PC-9 (cell line): ENCODE results near the gene CDK9. TPM values are rescaled to one million over a fixed set of nuclear protein-coding genes. Genes with fewer than 3 reads are reported as not detected.

Source experiments
- BruUV-seq: library from RNA; stranded (reverse); fragments of 400-500 nt; replicated peaks from 2 replicates; lab custom pipeline; 2021; lab: Mats Ljungman, UMichigan
- CTCF ChIA-PET: fragments of 300-600 bp; sonication (Branson Sonifier 250); formaldehyde crosslinking; loops from one replicate; lab custom pipeline; 2022; ENCODE audit warnings: antibody characterized with exemption; lab: Charles Lee
- POLR2A ChIA-PET: fragments of 300-600 bp; sonication (Branson Sonifier 250); formaldehyde crosslinking; loops from one replicate; lab custom pipeline; 2022; ENCODE audit warnings: antibody characterized with exemption; ENCODE audit not compliant: unreplicated experiment; lab: Charles Lee
- DNase-seq, 2 experiments: peaks; one replicate each; pipeline versions ENCODE4 v3.0.0 to v3.0.0-alpha.2; 2015 to 2022; ENCODE audit warnings: mixed read lengths in 1 of 2
- H2AFZ ChIP-seq: fragments of 200-600 bp; sonication (generic); 2 replicates; pipeline ENCODE4 v1.8.1; 2017; ENCODE audit warnings: antibody characterized with exemption
- H3F3A ChIP-seq: fragments of 200-600 bp; sonication (generic); 2 replicates; pipeline ENCODE4 v1.8.1; 2017; ENCODE audit warnings: antibody characterized with exemption, mild to moderate bottlenecking, low read depth; ENCODE audit not compliant: insufficient read depth
- H3K27ac ChIP-seq: fragments of 200-600 bp; sonication (generic); 2 replicates; pipeline ENCODE4 v1.6.1; 2016; ENCODE audit warnings: mixed run types
- H3K27me3 ChIP-seq: fragments of 200-600 bp; sonication (generic); 2 replicates; pipeline ENCODE4 v1.6.1; 2016; ENCODE audit warnings: low read depth, mixed run types; ENCODE audit not compliant: insufficient read depth
- H3K36me3 ChIP-seq: fragments of 200-600 bp; sonication (generic); 2 replicates; pipeline ENCODE4 v1.6.1; 2016; ENCODE audit warnings: low read depth, mixed run types
- H3K4me1 ChIP-seq: fragments of 200-600 bp; sonication (generic); replicated peaks from 2 replicates; pipeline ENCODE4 v1.6.1; 2016; ENCODE audit warnings: mixed run types; ENCODE audit not compliant: insufficient read depth
- H3K4me2 ChIP-seq: fragments of 200-600 bp; sonication (generic); 2 replicates; pipeline ENCODE4 v1.6.1; 2017; ENCODE audit warnings: mixed run types
- H3K4me3 ChIP-seq: fragments of 200-600 bp; sonication (generic); 2 replicates; pipeline ENCODE4 v1.6.1; 2016; ENCODE audit warnings: mixed run types
- H3K79me2 ChIP-seq: fragments of 200-600 bp; sonication (generic); 2 replicates; pipeline ENCODE4 v1.6.1; 2017; ENCODE audit warnings: low read depth, mixed run types
- H3K9me2 ChIP-seq: fragments of 200-600 bp; sonication (generic); 2 replicates; pipeline ENCODE4 v1.8.1; 2017; ENCODE audit warnings: mild to moderate bottlenecking; ENCODE audit not compliant: insufficient read depth
- H3K9me3 ChIP-seq: fragments of 200-600 bp; sonication (generic); 2 replicates; pipeline ENCODE4 v1.8.1; 2016; ENCODE audit warnings: low read depth; ENCODE audit not compliant: insufficient read depth
- H4K20me1 ChIP-seq: fragments of 200-600 bp; sonication (generic); 2 replicates; pipeline ENCODE4 v1.8.1; 2017; ENCODE audit not compliant: insufficient read depth
- EZH2 ChIP-seq: fragments of 200-600 bp; sonication (generic); IDR thresholded peaks from 2 replicates; pipeline ENCODE4 v1.8.0; 2017; ENCODE audit warnings: antibody characterized with exemption, low read depth
- intact Hi-C: fragments of 100-400 bp; cut with micrococcal nuclease; formaldehyde crosslinking; loops from one replicate; pipeline ENCODE4 v1.10.0; 2022; ENCODE audit not compliant: unreplicated experiment
- total RNA-seq: library from RNA; stranded (reverse); gene quantifications from 2 replicates; pipeline ENCODE4 v1.2.3, GENCODE V29; 2021
- TF ChIP-seq, protein P1 (sequence below): fragments of 200-600 bp; sonication (generic); conservative IDR thresholded peaks from 2 replicates; pipeline ENCODE4 v1.6.1; 2017; ENCODE audit warnings: mixed run types, antibody characterized with exemption, mild to moderate bottlenecking, moderate library complexity

Gene CDK9
- total RNA-seq, 1 experiment from 2014 or later, result 93.8 TPM

DNA sequence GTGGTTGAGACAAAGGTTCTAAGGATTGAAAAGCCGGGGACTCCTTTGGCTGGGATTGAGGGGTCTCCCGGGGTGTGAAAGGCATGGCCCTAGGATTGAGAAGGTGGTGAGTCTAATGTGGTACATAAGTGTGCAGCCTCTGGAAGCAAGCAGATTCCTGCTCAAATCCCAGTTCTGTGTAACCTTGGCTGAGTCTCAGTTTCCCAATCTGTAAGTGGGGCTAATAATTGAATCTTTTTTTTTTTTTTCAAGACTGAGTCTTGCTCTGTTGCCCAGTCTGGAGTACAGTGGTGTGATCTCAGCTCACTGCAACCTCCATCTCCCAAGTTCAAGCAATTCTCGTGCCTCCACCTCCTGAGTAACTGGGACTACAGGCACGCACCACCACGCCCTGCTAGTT lies 13.2 kb upstream of the CDK9 start:
- BruUV-seq, result no TSS peak
- POLR2A ChIA-PET, result no interaction called here
- TF ChIP-seq EZH2, result no peak
- TF ChIP-seq, protein P1, sequence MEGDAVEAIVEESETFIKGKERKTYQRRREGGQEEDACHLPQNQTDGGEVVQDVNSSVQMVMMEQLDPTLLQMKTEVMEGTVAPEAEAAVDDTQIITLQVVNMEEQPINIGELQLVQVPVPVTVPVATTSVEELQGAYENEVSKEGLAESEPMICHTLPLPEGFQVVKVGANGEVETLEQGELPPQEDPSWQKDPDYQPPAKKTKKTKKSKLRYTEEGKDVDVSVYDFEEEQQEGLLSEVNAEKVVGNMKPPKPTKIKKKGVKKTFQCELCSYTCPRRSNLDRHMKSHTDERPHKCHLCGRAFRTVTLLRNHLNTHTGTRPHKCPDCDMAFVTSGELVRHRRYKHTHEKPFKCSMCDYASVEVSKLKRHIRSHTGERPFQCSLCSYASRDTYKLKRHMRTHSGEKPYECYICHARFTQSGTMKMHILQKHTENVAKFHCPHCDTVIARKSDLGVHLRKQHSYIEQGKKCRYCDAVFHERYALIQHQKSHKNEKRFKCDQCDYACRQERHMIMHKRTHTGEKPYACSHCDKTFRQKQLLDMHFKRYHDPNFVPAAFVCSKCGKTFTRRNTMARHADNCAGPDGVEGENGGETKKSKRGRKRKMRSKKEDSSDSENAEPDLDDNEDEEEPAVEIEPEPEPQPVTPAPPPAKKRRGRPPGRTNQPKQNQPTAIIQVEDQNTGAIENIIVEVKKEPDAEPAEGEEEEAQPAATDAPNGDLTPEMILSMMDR, result no peak
- Histone ChIP-seq H3K9me3 (no peaks in the 10 kb centered on the region), H3K9me2 (no peaks in the 10 kb centered on the region), H3K4me3 (no peak overlapping the region), H2AFZ (no peak overlapping the region), H3K27me3 (peaks cover 8% of the 10 kb centered on the region; the same call in 1 of the 2 replicates), H3F3A (peaks cover 14% of the 10 kb centered on the region; the same call in 1 of the 2 replicates), H3K4me2 (no peak overlapping the region), H3K36me3 (no peaks in the 10 kb centered on the region), H3K4me1 (peaks cover 7% of the 10 kb centered on the region), H3K27ac (no peak overlapping the region), H3K79me2 (no peaks in the 10 kb centered on the region), H4K20me1 (no peaks in the 10 kb centered on the region)
- intact Hi-C loops, result no loop called here
- CTCF ChIA-PET, result no interaction called here
- DNase-seq, result no peak

DNA sequence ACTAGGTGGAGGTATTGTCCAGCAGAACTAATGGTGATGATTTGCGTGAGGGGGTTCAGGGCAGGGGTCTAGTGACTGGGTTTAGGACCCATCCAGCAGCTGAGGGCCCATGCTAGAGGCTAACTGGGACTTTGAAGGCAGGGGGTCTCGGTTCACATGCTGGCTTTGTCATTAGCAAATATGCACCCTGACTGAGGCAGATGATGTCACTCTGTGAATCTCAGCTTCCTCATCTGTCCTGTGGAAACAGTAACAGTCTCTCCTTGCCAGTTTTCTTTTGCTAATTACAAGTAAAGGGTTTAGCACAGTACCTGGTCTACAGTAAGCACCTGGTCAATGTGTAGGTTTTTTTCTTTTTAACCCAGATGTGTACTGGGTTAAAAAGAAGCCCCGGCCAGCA lies 12.6 kb upstream of the CDK9 start:
- ChIA-PET CTCF (no interaction called here), POLR2A (no interaction called here)
- peaks cover 14% of the 10 kb centered on the region; the same call in 1 of the 2 replicates for H3F3A ChIP-seq
- peaks cover 8% of the 10 kb centered on the region; the same call in 1 of the 2 replicates for H3K27me3 ChIP-seq
- no peaks in the 10 kb centered on the region for H4K20me1 ChIP-seq
- H3K4me3 ChIP-seq, result no peak overlapping the region
- no peaks in the 10 kb centered on the region for H3K9me2 ChIP-seq
- intact Hi-C loops, result no loop called here
- no peak overlapping the region for H3K27ac ChIP-seq
- no peaks in the 10 kb centered on the region for H3K36me3 ChIP-seq
- DNase-seq, result no peak
- H3K4me2 ChIP-seq, result no peak overlapping the region
- no peaks in the 10 kb centered on the region for H3K9me3 ChIP-seq
- H3K4me1 ChIP-seq, result peaks cover 7% of the 10 kb centered on the region
- H2AFZ ChIP-seq, result no peak overlapping the region
- BruUV-seq, result no TSS peak
- H3K79me2 ChIP-seq, result no peaks in the 10 kb centered on the region
- TF ChIP-seq, protein P1, result no peak
- no peak for TF ChIP-seq EZH2

DNA sequence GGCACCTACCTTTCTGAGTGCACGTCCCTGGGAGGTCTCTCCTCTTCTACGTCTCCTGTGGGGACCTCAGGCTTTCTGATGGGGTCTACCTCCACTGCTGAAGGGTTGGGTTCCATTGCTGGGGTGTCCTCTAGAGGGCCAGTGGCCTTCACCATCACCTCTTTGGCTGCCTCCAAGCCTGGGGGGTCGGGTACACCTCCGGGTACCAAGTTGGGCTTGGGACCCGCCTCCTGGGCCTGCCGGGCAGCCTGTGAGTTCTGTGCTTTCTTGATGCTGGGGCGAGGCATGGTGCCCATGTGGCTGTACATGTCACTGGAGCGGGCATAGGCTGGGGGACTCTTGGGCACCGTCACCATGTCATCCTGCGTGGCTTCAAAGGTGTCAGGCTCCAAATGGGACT lies 11.9 kb upstream of the CDK9 start:
- Histone ChIP-seq H3K4me3 (no peak overlapping the region), H3K9me3 (no peaks in the 10 kb centered on the region), H3K4me1 (peaks cover 7% of the 10 kb centered on the region), H3F3A (peaks cover 14% of the 10 kb centered on the region; the same call in 1 of the 2 replicates), H3K79me2 (no peaks in the 10 kb centered on the region), H3K36me3 (no peaks in the 10 kb centered on the region), H3K9me2 (no peaks in the 10 kb centered on the region), H2AFZ (no peak overlapping the region), H3K27ac (no peak overlapping the region), H3K4me2 (no peak overlapping the region), H4K20me1 (no peaks in the 10 kb centered on the region), H3K27me3 (peaks cover 8% of the 10 kb centered on the region; the same call in 1 of the 2 replicates)
- no peak for TF ChIP-seq EZH2
- TF ChIP-seq, protein P1, result no peak
- BruUV-seq, result no TSS peak
- ChIA-PET POLR2A (no interaction called here), CTCF (no interaction called here)
- intact Hi-C loops, result no loop called here
- no peak for DNase-seq
